ENCODE results near the gene PACSIN1.

DNA sequence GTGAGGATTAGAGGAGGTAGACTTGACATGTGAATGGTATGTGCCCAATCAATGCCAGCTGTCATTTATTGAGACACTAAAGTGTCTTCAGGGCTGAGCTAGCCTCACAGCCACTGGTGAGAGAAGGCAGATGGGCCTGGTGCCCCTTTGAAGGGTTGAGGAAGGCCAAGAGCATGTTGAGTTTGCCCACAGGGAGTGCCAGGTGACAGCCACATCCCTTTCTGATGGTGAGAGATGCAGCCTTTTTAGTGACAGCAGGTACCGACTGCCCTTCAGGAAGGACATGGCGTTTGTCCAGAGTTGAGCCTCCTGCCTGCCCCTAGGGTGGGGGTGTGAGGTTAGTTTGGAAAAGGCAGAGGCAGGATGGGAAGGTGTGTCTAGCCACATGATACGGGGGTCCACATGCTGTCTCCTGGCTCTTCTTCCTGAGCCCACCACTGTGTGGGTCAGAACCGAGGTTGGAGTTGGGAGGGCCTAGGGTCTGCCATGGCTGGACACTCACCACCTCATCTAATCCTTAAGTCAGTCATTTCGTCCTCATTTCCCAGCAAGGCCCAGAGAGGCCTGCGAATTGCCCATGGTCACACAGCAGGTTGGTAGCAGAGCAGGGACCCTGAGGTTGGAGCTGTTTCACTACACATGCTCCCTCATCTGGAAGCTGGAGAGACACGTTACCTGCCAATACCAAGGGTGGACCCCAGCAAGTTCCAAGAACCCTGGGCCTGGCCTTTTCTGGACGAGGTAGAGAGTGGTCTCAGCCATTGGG, 57.7 kb downstream of the PACSIN1 start:
- TF ChIP-seq, protein P1, sequence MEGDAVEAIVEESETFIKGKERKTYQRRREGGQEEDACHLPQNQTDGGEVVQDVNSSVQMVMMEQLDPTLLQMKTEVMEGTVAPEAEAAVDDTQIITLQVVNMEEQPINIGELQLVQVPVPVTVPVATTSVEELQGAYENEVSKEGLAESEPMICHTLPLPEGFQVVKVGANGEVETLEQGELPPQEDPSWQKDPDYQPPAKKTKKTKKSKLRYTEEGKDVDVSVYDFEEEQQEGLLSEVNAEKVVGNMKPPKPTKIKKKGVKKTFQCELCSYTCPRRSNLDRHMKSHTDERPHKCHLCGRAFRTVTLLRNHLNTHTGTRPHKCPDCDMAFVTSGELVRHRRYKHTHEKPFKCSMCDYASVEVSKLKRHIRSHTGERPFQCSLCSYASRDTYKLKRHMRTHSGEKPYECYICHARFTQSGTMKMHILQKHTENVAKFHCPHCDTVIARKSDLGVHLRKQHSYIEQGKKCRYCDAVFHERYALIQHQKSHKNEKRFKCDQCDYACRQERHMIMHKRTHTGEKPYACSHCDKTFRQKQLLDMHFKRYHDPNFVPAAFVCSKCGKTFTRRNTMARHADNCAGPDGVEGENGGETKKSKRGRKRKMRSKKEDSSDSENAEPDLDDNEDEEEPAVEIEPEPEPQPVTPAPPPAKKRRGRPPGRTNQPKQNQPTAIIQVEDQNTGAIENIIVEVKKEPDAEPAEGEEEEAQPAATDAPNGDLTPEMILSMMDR (IDR thresholded peaks at IDR 0.05): no peak
- no peak for TF ChIP-seq POLR2A (IDR thresholded peaks at IDR 0.05)
- TF ChIP-seq EP300 (IDR thresholded peaks at IDR 0.05): no peak
